Liver (tissue), 3 donors: Measurements from ENCODE around the gene MN1.

Experiments used
- FOXA1 ChIP-seq: IDR thresholded peaks from 2 replicates; pipeline ENCODE4 v1.6.1; 2016; ENCODE audit warnings: antibody characterized with exemption
- GABPA ChIP-seq, 2 donors: IDR thresholded peaks in 1 of 2; conservative IDR thresholded peaks in 1 of 2; 2 replicates each; pipeline ENCODE4 v1.6.1; 2016; ENCODE audit warnings: antibody characterized with exemption in 2 of 2, mild to moderate bottlenecking in 1 of 2, moderate library complexity in 1 of 2
- HNF4G ChIP-seq: IDR thresholded peaks from 2 replicates; pipeline ENCODE4 v1.6.1; 2016; ENCODE audit warnings: antibody characterized with exemption
- JUND ChIP-seq, 2 donors: IDR thresholded peaks; 2 replicates each; pipeline ENCODE4 v1.6.1; 2016; ENCODE audit warnings: antibody characterized with exemption in 2 of 2
- RXRA ChIP-seq, 2 donors: IDR thresholded peaks; 2 replicates each; pipeline ENCODE4 v1.6.1; 2017 to 2018; ENCODE audit warnings: antibody characterized with exemption in 2 of 2, mild to moderate bottlenecking in 1 of 2
- YY1 ChIP-seq: IDR thresholded peaks from 2 replicates; pipeline ENCODE4 v1.6.1; 2016; ENCODE audit warnings: antibody characterized with exemption, mild to moderate bottlenecking
- TF ChIP-seq, protein P1 (sequence below): fragments of 150-350 bp; IDR thresholded peaks from 2 replicates; pipeline ENCODE4 v1.5.1; 2017; ENCODE audit warnings: improper control_type of control experiment, low read depth, low read length; ENCODE audit not compliant: missing input control
- TF ChIP-seq, protein P2 (sequence below): IDR thresholded peaks from 2 replicates; pipeline ENCODE4 v1.6.1; 2016; ENCODE audit warnings: antibody characterized with exemption
- TF ChIP-seq, protein P3 (sequence below): IDR thresholded peaks from 2 replicates; pipeline ENCODE4 v1.6.1; 2016; ENCODE audit warnings: antibody characterized with exemption
- TF ChIP-seq, protein P4 (sequence below): IDR thresholded peaks from 2 replicates; pipeline ENCODE4 v1.6.1; 2016; ENCODE audit warnings: antibody characterized with exemption, mild to moderate bottlenecking
- donor health status: healthy.
- donor health status: healthy.

DNA sequence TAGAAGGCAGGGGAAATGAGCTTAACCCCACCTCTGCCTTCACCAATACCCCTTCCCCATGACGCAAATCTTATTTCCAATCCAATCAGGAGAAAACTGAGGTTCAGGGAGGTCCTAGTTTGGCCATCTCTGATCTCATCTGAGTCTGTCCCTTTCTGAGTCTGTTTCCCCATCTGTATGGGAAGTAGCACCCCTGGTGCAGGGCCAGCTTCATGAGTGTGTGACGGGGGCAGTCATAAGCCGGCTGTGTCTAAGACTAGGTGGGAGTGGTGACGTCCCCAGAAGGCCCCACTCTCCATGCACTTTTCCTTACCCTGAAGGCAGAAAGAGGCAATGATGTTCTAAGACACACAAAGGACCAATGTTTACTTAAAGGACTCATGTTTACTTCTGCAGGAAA lies 72.3 kb downstream of the MN1 start:
- TF ChIP-seq, protein P1, sequence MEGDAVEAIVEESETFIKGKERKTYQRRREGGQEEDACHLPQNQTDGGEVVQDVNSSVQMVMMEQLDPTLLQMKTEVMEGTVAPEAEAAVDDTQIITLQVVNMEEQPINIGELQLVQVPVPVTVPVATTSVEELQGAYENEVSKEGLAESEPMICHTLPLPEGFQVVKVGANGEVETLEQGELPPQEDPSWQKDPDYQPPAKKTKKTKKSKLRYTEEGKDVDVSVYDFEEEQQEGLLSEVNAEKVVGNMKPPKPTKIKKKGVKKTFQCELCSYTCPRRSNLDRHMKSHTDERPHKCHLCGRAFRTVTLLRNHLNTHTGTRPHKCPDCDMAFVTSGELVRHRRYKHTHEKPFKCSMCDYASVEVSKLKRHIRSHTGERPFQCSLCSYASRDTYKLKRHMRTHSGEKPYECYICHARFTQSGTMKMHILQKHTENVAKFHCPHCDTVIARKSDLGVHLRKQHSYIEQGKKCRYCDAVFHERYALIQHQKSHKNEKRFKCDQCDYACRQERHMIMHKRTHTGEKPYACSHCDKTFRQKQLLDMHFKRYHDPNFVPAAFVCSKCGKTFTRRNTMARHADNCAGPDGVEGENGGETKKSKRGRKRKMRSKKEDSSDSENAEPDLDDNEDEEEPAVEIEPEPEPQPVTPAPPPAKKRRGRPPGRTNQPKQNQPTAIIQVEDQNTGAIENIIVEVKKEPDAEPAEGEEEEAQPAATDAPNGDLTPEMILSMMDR = no peak
- TF ChIP-seq HNF4G = no peak
- TF ChIP-seq FOXA1 = no peak
- no peak for TF ChIP-seq YY1
- no peak for TF ChIP-seq GABPA (IDR thresholded peaks at IDR 0.05 in 1 of 2, conservative IDR thresholded peaks at IDR 0.05 in 1 of 2)
- TF ChIP-seq, protein P2, sequence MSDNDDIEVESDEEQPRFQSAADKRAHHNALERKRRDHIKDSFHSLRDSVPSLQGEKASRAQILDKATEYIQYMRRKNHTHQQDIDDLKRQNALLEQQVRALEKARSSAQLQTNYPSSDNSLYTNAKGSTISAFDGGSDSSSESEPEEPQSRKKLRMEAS = no peak
- TF ChIP-seq, protein P3, sequence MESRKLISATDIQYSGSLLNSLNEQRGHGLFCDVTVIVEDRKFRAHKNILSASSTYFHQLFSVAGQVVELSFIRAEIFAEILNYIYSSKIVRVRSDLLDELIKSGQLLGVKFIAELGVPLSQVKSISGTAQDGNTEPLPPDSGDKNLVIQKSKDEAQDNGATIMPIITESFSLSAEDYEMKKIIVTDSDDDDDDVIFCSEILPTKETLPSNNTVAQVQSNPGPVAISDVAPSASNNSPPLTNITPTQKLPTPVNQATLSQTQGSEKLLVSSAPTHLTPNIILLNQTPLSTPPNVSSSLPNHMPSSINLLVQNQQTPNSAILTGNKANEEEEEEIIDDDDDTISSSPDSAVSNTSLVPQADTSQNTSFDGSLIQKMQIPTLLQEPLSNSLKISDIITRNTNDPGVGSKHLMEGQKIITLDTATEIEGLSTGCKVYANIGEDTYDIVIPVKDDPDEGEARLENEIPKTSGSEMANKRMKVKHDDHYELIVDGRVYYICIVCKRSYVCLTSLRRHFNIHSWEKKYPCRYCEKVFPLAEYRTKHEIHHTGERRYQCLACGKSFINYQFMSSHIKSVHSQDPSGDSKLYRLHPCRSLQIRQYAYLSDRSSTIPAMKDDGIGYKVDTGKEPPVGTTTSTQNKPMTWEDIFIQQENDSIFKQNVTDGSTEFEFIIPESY = no peak
- TF ChIP-seq RXRA (IDR thresholded peaks at IDR 0.05) = no peak
- no peak for TF ChIP-seq JUND (IDR thresholded peaks at IDR 0.05)
- TF ChIP-seq, protein P4, sequence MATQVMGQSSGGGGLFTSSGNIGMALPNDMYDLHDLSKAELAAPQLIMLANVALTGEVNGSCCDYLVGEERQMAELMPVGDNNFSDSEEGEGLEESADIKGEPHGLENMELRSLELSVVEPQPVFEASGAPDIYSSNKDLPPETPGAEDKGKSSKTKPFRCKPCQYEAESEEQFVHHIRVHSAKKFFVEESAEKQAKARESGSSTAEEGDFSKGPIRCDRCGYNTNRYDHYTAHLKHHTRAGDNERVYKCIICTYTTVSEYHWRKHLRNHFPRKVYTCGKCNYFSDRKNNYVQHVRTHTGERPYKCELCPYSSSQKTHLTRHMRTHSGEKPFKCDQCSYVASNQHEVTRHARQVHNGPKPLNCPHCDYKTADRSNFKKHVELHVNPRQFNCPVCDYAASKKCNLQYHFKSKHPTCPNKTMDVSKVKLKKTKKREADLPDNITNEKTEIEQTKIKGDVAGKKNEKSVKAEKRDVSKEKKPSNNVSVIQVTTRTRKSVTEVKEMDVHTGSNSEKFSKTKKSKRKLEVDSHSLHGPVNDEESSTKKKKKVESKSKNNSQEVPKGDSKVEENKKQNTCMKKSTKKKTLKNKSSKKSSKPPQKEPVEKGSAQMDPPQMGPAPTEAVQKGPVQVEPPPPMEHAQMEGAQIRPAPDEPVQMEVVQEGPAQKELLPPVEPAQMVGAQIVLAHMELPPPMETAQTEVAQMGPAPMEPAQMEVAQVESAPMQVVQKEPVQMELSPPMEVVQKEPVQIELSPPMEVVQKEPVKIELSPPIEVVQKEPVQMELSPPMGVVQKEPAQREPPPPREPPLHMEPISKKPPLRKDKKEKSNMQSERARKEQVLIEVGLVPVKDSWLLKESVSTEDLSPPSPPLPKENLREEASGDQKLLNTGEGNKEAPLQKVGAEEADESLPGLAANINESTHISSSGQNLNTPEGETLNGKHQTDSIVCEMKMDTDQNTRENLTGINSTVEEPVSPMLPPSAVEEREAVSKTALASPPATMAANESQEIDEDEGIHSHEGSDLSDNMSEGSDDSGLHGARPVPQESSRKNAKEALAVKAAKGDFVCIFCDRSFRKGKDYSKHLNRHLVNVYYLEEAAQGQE = no peak
